ENCODE data around the gene MS4A12. TPM values are rescaled to one million over a fixed set of nuclear protein-coding genes. Genes with fewer than 3 reads are reported as not detected.
"Not testable (repeated sequence)": the region's sequence is repeated elsewhere in the genome, so short reads cannot be mapped to it uniquely, and the experiment has no call there.

MS4A12 gene, protein sequence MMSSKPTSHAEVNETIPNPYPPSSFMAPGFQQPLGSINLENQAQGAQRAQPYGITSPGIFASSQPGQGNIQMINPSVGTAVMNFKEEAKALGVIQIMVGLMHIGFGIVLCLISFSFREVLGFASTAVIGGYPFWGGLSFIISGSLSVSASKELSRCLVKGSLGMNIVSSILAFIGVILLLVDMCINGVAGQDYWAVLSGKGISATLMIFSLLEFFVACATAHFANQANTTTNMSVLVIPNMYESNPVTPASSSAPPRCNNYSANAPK
- not detected for total RNA-seq
- polyA plus RNA-seq: under 1 TPM in 1 of 3 donors, not detected in 2; 0.10 TPM
- long read RNA-seq, donor 1: 0 reads
- long read RNA-seq, donor 2: 0 reads

DNA sequence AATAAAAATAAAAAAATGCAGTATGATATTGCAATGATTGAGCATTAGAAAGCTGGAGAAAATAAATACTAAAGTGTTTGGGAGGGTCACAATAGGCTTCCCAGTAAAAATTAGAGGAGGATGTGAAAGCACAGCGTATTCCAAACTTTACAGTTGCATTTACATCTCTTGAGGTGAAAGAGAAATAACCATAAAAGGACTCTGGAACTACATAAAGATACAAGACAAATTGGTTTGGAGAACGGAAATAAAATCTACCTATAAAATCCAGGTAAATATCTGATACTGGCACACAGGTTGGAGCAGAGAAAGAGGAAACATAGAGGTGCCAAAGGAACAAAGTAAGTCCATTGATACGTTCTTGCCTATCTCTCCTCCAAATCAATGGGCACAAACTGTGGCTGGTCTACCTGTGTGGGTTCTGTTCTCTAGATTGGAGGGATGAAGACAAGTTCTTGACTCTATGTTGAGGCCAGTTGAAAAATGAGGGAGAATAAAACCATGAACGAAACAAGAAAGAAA is at the start of gene MS4A12:
Gene MS4A12, plus strand, starts transcription at position 291 of the 522 bp plus-strand sequence. CDS start 4,541 bp downstream, outside the sequence.
- TF ChIP-seq, protein P1, sequence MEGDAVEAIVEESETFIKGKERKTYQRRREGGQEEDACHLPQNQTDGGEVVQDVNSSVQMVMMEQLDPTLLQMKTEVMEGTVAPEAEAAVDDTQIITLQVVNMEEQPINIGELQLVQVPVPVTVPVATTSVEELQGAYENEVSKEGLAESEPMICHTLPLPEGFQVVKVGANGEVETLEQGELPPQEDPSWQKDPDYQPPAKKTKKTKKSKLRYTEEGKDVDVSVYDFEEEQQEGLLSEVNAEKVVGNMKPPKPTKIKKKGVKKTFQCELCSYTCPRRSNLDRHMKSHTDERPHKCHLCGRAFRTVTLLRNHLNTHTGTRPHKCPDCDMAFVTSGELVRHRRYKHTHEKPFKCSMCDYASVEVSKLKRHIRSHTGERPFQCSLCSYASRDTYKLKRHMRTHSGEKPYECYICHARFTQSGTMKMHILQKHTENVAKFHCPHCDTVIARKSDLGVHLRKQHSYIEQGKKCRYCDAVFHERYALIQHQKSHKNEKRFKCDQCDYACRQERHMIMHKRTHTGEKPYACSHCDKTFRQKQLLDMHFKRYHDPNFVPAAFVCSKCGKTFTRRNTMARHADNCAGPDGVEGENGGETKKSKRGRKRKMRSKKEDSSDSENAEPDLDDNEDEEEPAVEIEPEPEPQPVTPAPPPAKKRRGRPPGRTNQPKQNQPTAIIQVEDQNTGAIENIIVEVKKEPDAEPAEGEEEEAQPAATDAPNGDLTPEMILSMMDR (IDR thresholded peaks at IDR 0.05 in 8 of 11, conservative IDR thresholded peaks at IDR 0.05 in 3 of 11): no peak
- TF ChIP-seq POLR2AphosphoS5 (IDR thresholded peaks at IDR 0.05) (no peak), POLR2A (IDR thresholded peaks at IDR 0.05) (no peak)
- Histone ChIP-seq H3K9me3 (no peaks in the 10 kb centered on the region), H3K36me3 (no peaks in the 10 kb centered on the region), H3K4me1 (no peaks in the 10 kb centered on the region), H3K4me3 (no peak within 1 kb of the TSS), H3K27ac (no peak within 1 kb of the TSS), H3K27me3 (replicated peaks in 1 of 7) (peaks cover 0 to 3% (median 0%) of the 10 kb centered on the region in 7 donors)
- 65 to 92% (median 78%) methylated on average over 4 of the region's 4 CpGs for WGBS, 5 donors
- no peak for DNase-seq
- intact Hi-C loops (cut with DNase I; ENCODE audit: low total_unique reads): no loop called here

DNA sequence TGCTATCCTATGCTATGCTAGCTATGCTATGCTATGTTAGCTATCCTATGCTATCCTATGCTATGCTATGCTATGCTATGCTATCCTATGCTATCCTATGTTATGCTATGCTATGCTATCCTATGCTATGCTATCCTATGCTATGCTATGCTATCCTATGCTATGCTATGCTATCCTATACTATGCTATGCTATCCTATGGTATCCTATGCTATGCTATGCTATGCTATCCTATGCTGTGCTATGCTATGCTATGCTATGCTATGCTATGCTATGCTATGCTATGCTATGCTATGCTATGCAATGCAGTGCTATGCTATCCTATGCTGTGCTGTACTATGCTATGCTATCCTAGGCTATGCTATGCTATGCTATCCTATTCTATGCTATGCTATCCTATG is 45.5 kb upstream of the MS4A12 start:
- intact Hi-C loops (cut with DNase I; ENCODE audit: low total_unique reads): no loop called here

DNA sequence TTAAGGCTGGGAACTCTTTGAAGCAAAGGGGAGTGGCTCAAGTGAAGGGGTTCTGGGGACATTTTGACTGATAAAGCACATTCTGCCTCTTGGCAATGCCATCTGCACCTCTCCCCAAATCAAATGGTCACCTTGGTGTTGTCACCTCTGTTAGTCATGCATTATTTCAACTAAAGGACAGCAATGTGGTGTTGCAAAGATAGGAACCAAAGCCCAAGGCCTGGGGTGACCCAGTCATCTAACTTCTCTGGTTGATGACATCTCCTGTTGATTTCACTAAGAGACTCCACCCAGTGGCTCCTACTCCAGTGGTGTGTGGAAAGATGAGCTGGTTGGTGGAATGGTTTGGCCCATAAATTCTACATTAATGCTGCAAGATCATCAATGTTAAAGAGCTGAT is 44.7 kb upstream of the MS4A12 start:
- H3K27ac ChIP-seq: no peak overlapping the region
- no peaks in the 10 kb centered on the region for H3K36me3 ChIP-seq
- H3K27me3 ChIP-seq (replicated peaks in 1 of 7): no peaks in the 10 kb centered on the region
- peaks cover 0 to 36% (median 19%) of the 10 kb centered on the region in 6 donors for H3K4me1 ChIP-seq
- intact Hi-C loops (cut with DNase I; ENCODE audit: low total_unique reads): no loop called here
- TF ChIP-seq, protein P1 (IDR thresholded peaks at IDR 0.05 in 8 of 11, conservative IDR thresholded peaks at IDR 0.05 in 3 of 11): no peak
- TF ChIP-seq POLR2AphosphoS5 (IDR thresholded peaks at IDR 0.05): no peak
- H3K4me3 ChIP-seq: no peak overlapping the region
- DNase-seq: no peak
- H3K9me3 ChIP-seq: no peaks in the 10 kb centered on the region

More for the DNA sequence above, 45.5 kb upstream of the MS4A12 start:
- no peaks in the 10 kb centered on the region for H3K27me3 ChIP-seq (replicated peaks in 1 of 7)
- H3K27ac ChIP-seq: peak overlapping the region in 1 of 8 donors; percentile 40
- no peaks in the 10 kb centered on the region for H3K9me3 ChIP-seq
- TF ChIP-seq POLR2A (IDR thresholded peaks at IDR 0.05) (no peak), POLR2AphosphoS5 (IDR thresholded peaks at IDR 0.05) (no peak)
- TF ChIP-seq, protein P1 (IDR thresholded peaks at IDR 0.05 in 8 of 11, conservative IDR thresholded peaks at IDR 0.05 in 3 of 11): no peak
- no peaks in the 10 kb centered on the region for H3K36me3 ChIP-seq
- H3K4me1 ChIP-seq: peaks cover 0 to 36% (median 19%) of the 10 kb centered on the region in 6 donors
- no peak for DNase-seq
- H3K4me3 ChIP-seq: peak overlapping the region in 2 of 8 donors; percentile 33 to 64

DNA sequence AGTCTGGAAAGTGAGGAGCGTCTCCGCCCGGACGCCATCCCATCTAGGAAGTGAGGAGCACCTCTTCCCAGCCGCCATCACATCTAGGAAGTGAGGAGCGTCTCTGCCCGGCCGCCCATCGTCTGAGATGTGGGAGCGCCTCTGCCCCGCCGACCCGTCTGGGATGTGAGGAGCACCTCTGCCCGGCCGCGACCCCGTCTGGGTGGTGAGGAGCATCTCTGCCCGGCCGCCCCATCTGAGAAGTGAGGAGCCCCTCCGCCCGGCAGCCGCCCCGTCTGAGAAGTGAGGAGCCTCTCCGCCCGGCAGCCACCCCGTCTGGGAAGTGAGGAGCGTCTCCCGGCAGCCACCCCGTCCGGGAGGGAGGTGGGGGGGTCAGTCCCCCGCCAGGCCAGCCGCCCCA is 41.4 kb upstream of the MS4A12 start:
- not testable (repeated sequence) for H3K27ac ChIP-seq
- 92 to 96% (median 94%) methylated on average over 5 to 32 of the region's 32 CpGs; no CpG with 5 or more reads in 1 of the 5 donors for WGBS, 5 donors

More for the DNA sequence above, 41.4 kb upstream of the MS4A12 start:
- H3K27me3 ChIP-seq (replicated peaks in 1 of 7); DNase-seq; intact Hi-C loops (cut with DNase I; ENCODE audit: low total_unique reads); H3K4me3 ChIP-seq; H3K36me3 ChIP-seq; H3K9me3 ChIP-seq: not testable (repeated sequence)
- H3K4me1 ChIP-seq: peaks cover 0 to 48% (median 19%) of the 10 kb centered on the region in 6 donors
